ENCODE results near the gene LPGAT1. TPM values are rescaled to one million over a fixed set of nuclear protein-coding genes. Genes with fewer than 3 reads are reported as not detected.

LPGAT1 gene
- total and polyA plus RNA-seq, 2 of the 13 experiments (the other 11 are each of a cell fraction or from before 2014, with no cell fraction given) = 12.1 to 48.3 TPM

- peak; percentile 87 for TF ChIP-seq RXRB (CRISPR knock-in tag; IDR thresholded peaks at IDR 0.05; ENCODE audit: borderline replicate concordance)
- 0 out of 2 replicates have a peak, but pooled peaks have one; percentile 64 for TF ChIP-seq WIZ (CRISPR knock-in tag; IDR thresholded peaks at IDR 0.05)
- peak; percentile 96 for TF ChIP-seq HNF4A (CRISPR knock-in tag; IDR thresholded peaks at IDR 0.05)
- peak; percentile 60; the same call in 1 of the 2 replicates for TF ChIP-seq IKZF5 (CRISPR knock-in tag; IDR thresholded peaks at IDR 0.05)
- TF ChIP-seq HNF1B (CRISPR knock-in tag; IDR thresholded peaks at IDR 0.05) = peak; percentile 64; the same call in 1 of the 2 replicates
- 0 out of 2 replicates have a peak, but pooled peaks have one; percentile 8 for TF ChIP-seq CTCF (CRISPR knock-in tag; IDR thresholded peaks at IDR 0.05)
- TF ChIP-seq ESRRA (CRISPR knock-in tag; IDR thresholded peaks at IDR 0.05; ENCODE audit: low read depth) = peak; percentile 74; the same call in 1 of the 2 replicates
- TF ChIP-seq SAP130 (CRISPR knock-in tag; IDR thresholded peaks at IDR 0.05; ENCODE audit: low read depth) = peak; percentile 85
- no peak for TF ChIP-seq ZNF33A (CRISPR knock-in tag; IDR thresholded peaks at IDR 0.05; ENCODE audit: borderline replicate concordance)
- peak; percentile 82 for TF ChIP-seq ZNF609 (CRISPR knock-in tag; IDR thresholded peaks at IDR 0.05; ENCODE audit: borderline replicate concordance)
- TF ChIP-seq ASH2L (IDR thresholded peaks at IDR 0.05; ENCODE audit: insufficient read length, low read depth, low read length) = peak; percentile 60
- no peak for TF ChIP-seq BORCS8-MEF2B (CRISPR knock-in tag; IDR thresholded peaks at IDR 0.05)
- TF ChIP-seq IRF1 (CRISPR knock-in tag; IDR thresholded peaks at IDR 0.05; ENCODE audit: low read depth) = no peak
- TF ChIP-seq DMTF1 (CRISPR knock-in tag; IDR thresholded peaks at IDR 0.05) = no peak
- no peak for TF ChIP-seq ZNF468 (CRISPR knock-in tag; IDR thresholded peaks at IDR 0.05)
- TF ChIP-seq CEBPG (CRISPR knock-in tag; IDR thresholded peaks at IDR 0.05) = peak; percentile 46; the same call in 1 of the 2 replicates
These were observed 46.7 kb downstream of the LPGAT1 start (continued) for GRCh38 chr1:211783897-211784296.

Data from HepG2 (cell line).